ENCODE results near the gene ATP8B4. TPM values are rescaled to one million over a fixed set of nuclear protein-coding genes. Genes with fewer than 3 reads are reported as not detected.

Gene ATP8B4
- total RNA-seq, 6 experiments from 2014 or later: 0.31 to 1.6 (median 0.91) TPM

DNA sequence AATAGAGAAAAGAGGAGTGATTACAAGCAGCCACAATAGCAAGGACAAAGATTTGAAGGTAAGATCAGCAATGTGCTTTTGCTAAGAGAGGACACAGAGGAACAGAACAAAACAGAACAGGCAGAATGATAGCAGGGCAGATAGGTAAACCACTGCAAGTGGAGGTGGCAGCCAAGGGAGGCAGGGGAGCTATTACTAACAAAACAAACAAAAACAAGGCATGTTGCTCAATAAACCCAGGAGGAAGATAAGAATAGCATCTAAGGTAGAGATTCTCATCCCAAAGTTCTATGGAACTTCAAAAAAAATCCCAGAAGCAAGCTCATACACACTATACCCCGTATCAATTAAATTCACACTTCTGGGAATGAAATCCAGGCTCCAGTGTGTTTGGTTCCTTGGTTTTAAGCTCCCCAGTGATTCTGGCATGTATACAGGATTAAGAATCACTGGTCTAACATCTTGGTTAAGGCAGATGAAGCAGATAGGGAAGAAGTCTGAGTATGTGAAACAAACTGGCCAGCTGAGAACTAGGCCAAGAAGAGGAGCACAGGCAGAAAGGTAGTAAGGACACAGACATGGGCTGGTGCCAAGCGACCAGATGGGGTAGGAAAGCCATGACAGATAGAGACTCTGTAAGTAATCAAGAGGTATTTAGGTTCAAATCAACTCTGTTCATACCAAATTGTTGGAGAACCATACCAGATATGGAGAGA is 309.0 kb downstream of the ATP8B4 start:
- H3K36me3 Mint-ChIP-seq (ENCODE audit: low read depth): peaks cover 2% of the 10 kb centered on the region; the same call in 1 of the 2 replicates
- H3K27me3 Mint-ChIP-seq (ENCODE audit: insufficient read depth): no peaks in the 10 kb centered on the region
- peaks cover 3% of the 10 kb centered on the region for H3K4me1 Mint-ChIP-seq (ENCODE audit: low read depth)
- H3K4me3 Mint-ChIP-seq: no peak overlapping the region
- TF ChIP-seq, protein P1, sequence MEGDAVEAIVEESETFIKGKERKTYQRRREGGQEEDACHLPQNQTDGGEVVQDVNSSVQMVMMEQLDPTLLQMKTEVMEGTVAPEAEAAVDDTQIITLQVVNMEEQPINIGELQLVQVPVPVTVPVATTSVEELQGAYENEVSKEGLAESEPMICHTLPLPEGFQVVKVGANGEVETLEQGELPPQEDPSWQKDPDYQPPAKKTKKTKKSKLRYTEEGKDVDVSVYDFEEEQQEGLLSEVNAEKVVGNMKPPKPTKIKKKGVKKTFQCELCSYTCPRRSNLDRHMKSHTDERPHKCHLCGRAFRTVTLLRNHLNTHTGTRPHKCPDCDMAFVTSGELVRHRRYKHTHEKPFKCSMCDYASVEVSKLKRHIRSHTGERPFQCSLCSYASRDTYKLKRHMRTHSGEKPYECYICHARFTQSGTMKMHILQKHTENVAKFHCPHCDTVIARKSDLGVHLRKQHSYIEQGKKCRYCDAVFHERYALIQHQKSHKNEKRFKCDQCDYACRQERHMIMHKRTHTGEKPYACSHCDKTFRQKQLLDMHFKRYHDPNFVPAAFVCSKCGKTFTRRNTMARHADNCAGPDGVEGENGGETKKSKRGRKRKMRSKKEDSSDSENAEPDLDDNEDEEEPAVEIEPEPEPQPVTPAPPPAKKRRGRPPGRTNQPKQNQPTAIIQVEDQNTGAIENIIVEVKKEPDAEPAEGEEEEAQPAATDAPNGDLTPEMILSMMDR (IDR thresholded peaks at IDR 0.05): no peak
- H3K9me3 Mint-ChIP-seq: peaks cover 4% of the 10 kb centered on the region
- DNase-seq: no peak
- H3K27ac Mint-ChIP-seq: no peak overlapping the region

DNA sequence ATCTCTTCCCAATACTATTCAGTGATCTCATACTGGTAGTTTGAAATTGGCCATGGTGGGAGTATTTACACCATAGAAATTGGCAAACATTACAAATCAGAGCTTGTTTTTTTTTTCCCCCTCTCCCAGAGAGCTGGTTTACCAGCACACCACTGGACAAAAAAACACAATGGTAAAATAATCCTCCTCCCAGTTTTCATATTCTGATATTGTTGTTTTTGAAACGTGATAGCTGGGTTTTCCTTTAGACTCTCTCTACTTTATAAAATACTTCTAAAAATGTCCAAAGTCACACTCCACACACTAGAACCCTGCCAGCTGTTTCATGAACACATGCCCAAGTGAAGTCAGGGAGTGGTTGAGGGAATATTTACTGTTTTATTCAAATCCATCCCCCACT is 310.7 kb downstream of the ATP8B4 start:
- H3K4me3 Mint-ChIP-seq: no peak overlapping the region
- peaks cover 17% of the 10 kb centered on the region for H3K9me3 Mint-ChIP-seq
- peaks cover 7% of the 10 kb centered on the region; the same call in 1 of the 2 replicates for H3K36me3 Mint-ChIP-seq (ENCODE audit: low read depth)
- no peak for DNase-seq
- TF ChIP-seq, protein P1 (IDR thresholded peaks at IDR 0.05): no peak
- H3K27ac Mint-ChIP-seq: no peak overlapping the region
- no peaks in the 10 kb centered on the region for H3K4me1 Mint-ChIP-seq (ENCODE audit: low read depth)
- no peaks in the 10 kb centered on the region for H3K27me3 Mint-ChIP-seq (ENCODE audit: insufficient read depth)

Other genes starting within 250 kb of the ATP8B4 start
- 1 to 10 TPM in 5 of 6 experiments, under 1 TPM in 1; 0.87 to 2.0 (median 1.3) TPM for gene SLC27A2, start 63.0 kb upstream of the ATP8B4 start, total RNA-seq (2021; fragmentation: NEBNext Ultra II Directional; extraction: Animal tissue kit (Norgen Biotek cat#: 25700))
- under 1 TPM in 1 of 6 experiments, not detected in 5; 0.07 TPM for gene HDC, start 146.5 kb upstream of the ATP8B4 start, total RNA-seq (2021; fragmentation: NEBNext Ultra II Directional; extraction: Animal tissue kit (Norgen Biotek cat#: 25700))
- gene GABPB1, start 236.0 kb upstream of the ATP8B4 start, total RNA-seq (2021; fragmentation: NEBNext Ultra II Directional; extraction: Animal tissue kit (Norgen Biotek cat#: 25700)): 10 to 100 TPM; 20.8 to 28.4 (median 25.3) TPM

Measured in HFFc6 (cell line).